Spleen (tissue), 7 donors: ENCODE results near the gene KCNK13.

Source experiments
- POLR2AphosphoS5 ChIP-seq, 3 donors: sonication (generic); formaldehyde crosslinking; IDR thresholded peaks; one replicate each; pipeline ENCODE4 v1.5.1; 2017; ENCODE audit warnings: antibody characterized with exemption in 3 of 3
- TF ChIP-seq, protein P1 (sequence below), 11 experiments: fragments of 200-600 bp in 7 of 11; fragments of 450-650 bp in 4 of 11; sonication (generic) in 4 of 11; IDR thresholded peaks in 8 of 11; conservative IDR thresholded peaks in 3 of 11; 1 replicate in 7 of 11; 2 replicates in 4 of 11; pipeline versions ENCODE4 v1.4.0 to v1.8.0; 2016 to 2021; ENCODE audit warnings: antibody characterized with exemption in 11 of 11, inconsistent platforms in 4 of 11, mild to moderate bottlenecking in 1 of 11
- donor health status: DM: no; HTN: no; CAD: no; lungs with moderate emphysema.
- donor health status: DM: no; HTN: no; CAD: no.
- donor health status: DM: no; HTN: no; CAD: no.

GRCh38 chr14:90027842-90028241, 34.0 kb upstream of the KCNK13 start:
- TF ChIP-seq, protein P1, sequence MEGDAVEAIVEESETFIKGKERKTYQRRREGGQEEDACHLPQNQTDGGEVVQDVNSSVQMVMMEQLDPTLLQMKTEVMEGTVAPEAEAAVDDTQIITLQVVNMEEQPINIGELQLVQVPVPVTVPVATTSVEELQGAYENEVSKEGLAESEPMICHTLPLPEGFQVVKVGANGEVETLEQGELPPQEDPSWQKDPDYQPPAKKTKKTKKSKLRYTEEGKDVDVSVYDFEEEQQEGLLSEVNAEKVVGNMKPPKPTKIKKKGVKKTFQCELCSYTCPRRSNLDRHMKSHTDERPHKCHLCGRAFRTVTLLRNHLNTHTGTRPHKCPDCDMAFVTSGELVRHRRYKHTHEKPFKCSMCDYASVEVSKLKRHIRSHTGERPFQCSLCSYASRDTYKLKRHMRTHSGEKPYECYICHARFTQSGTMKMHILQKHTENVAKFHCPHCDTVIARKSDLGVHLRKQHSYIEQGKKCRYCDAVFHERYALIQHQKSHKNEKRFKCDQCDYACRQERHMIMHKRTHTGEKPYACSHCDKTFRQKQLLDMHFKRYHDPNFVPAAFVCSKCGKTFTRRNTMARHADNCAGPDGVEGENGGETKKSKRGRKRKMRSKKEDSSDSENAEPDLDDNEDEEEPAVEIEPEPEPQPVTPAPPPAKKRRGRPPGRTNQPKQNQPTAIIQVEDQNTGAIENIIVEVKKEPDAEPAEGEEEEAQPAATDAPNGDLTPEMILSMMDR (IDR thresholded peaks at IDR 0.05 in 8 of 11, conservative IDR thresholded peaks at IDR 0.05 in 3 of 11): no peak
- no peak for TF ChIP-seq POLR2AphosphoS5 (IDR thresholded peaks at IDR 0.05)
